Activated naive CD4-positive, alpha-beta T cell treated with anti-CD3 and anti-CD28 coated beads for 36 hours (primary cell): ENCODE data around the gene CARD14. TPM values are rescaled to one million over a fixed set of nuclear protein-coding genes. Genes with fewer than 3 reads are reported as not detected.
"Not testable (repeated sequence)": the region's sequence is repeated elsewhere in the genome, so short reads cannot be mapped to it uniquely, and the experiment has no call there.

ENCODE experiments used
- CTCF ChIA-PET: fragments of 350-600 bp; sonication (Branson Sonifier 250); formaldehyde crosslinking; loops from one replicate; lab custom pipeline; 2021; ENCODE audit warnings: antibody characterized with exemption; lab: Charles Lee
- DNase-seq: peaks from one replicate; pipeline ENCODE4 v3.0.0-alpha.2; 2020
- H3K27ac Mint-ChIP-seq: one replicate; pipeline ENCODE4 v1.8.0; 2021; ENCODE audit warnings: mild to moderate bottlenecking, mixed read lengths
- H3K27me3 Mint-ChIP-seq: one replicate; pipeline ENCODE4 v1.8.0; 2021; ENCODE audit warnings: low read depth, mixed read lengths
- H3K36me3 Mint-ChIP-seq: one replicate; pipeline ENCODE4 v1.8.0; 2021; ENCODE audit warnings: low read depth, mixed read lengths
- H3K4me1 Mint-ChIP-seq: one replicate; pipeline ENCODE4 v1.8.0; 2021; ENCODE audit warnings: low read depth, mixed read lengths
- H3K4me3 Mint-ChIP-seq: one replicate; pipeline ENCODE4 v1.8.0; 2021; ENCODE audit warnings: mild to moderate bottlenecking, moderate library complexity, mixed read lengths
- H3K9me3 Mint-ChIP-seq: one replicate; pipeline ENCODE4 v1.8.0; 2021; ENCODE audit warnings: mixed read lengths
- intact Hi-C: fragments of 100-400 bp; cut with micrococcal nuclease; formaldehyde crosslinking; loops from one replicate; pipeline ENCODE4 v1.15.1; 2023
- total RNA-seq, 2 experiments: library from RNA; stranded (reverse); gene quantifications; one replicate each; pipeline ENCODE4 v1.2.3, GENCODE V29; 2021

Gene CARD14
- total RNA-seq, 2 experiments from 2014 or later = not detected

DNA sequence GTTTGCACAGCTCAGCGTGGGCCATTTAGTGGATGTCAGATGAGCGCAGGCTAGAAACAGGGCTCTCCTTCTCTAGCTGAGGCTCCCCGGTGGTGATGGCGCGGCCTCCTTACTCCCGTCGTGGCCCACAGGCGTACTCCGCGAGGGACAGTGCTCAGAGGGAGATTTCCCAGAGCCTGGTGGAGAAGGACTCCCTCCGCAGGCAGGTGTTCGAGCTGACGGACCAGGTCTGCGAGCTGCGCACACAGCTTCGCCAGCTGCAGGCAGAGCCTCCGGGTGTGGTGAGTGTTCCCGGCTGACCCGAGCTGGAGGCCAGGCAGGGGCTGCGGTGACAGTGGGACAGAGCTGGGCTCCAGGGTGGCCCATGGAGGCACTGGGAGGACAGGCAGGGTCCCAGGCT lies 21.4 kb downstream of the CARD14 start:
- CTCF ChIA-PET = interaction anchor here (0.7 to 0.9 kb wide), 2 partner anchors 10 to 128 kb away, joined by 3 to 4 read pairs; no protein-coding TSS in a partner anchor
- intact Hi-C loops = loop anchor here (5.0 kb wide), 1 partner anchor 109 kb away; no protein-coding TSS in a partner anchor
- Mint-ChIP-seq H3K36me3 (no peaks in the 10 kb centered on the region), H3K4me1 (no peaks in the 10 kb centered on the region), H3K27me3 (no peaks in the 10 kb centered on the region), H3K9me3 (no peaks in the 10 kb centered on the region), H3K27ac (no peak overlapping the region), H3K4me3 (no peak overlapping the region)
- no peak for DNase-seq

DNA sequence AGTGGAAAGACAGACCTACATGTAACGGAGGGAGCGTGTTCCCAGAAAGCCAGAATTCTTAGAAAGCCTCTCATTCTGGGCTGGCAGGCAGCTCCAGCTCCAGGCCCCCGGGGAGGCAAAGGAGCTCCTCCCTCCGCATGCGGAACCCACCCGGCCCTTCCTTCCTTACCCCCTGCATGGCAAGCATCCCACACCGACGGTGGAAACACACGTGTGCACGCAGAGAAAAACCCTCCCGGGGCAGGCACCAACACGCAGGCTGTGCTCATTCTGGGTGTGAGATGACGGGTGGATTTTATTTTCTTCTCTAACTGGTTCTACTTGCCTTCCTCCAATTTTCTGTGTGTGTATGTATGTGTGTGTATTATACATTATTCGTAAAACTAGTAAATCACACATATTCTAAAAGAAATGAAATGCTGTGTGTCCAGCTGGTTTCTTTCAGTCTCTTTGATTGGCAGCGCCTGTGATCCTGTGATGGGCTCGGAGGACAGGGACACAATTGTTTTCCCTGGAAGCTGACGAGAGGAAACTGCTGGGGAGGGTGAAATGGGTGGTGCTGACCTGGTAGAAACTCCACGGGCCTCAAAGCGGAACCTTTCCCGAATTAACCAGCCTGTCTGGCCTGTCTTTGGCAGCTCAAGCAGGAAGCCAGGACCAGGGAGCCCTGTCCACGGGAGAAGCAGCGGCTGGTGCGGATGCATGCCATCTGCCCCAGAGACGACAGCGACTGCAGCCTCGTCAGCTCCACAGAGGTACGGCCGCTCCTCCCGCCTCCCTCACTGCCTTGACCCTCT lies 22.2 kb downstream of the CARD14 start:
- H3K4me3 Mint-ChIP-seq = no peak overlapping the region
- H3K36me3 Mint-ChIP-seq = no peaks in the 10 kb centered on the region
- no peak overlapping the region for H3K27ac Mint-ChIP-seq
- no peaks in the 10 kb centered on the region for H3K4me1 Mint-ChIP-seq
- intact Hi-C loops = loop anchor here (5.0 kb wide), 1 partner anchor 110 kb away; no protein-coding TSS in a partner anchor
- no peaks in the 10 kb centered on the region for H3K9me3 Mint-ChIP-seq
- CTCF ChIA-PET = interaction anchor here (0.7 to 0.9 kb wide), 2 partner anchors 127 to 197 kb away, joined by 3 to 4 read pairs; no protein-coding TSS in a partner anchor
- no peak for DNase-seq
- no peaks in the 10 kb centered on the region for H3K27me3 Mint-ChIP-seq

DNA sequence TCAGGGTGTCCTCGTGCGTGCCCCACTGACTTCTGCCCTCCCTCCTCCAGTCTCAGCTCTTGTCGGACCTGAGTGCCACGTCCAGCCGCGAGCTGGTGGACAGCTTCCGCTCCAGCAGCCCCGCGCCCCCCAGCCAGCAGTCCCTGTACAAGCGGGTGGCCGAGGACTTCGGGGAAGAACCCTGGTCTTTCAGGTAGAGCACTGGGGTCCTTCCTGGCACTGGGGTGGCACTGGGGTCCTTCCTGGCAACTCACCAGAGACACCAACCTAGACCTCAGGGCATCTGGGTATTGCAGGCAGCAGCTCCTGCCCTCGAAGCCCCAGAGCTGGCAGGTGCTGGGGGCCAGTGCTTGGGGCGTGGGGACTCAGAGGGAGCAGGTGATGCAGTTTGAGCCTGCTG lies 25.3 kb downstream of the CARD14 start:
- no peak for DNase-seq
- Mint-ChIP-seq H3K27ac (no peak overlapping the region), H3K27me3 (no peaks in the 10 kb centered on the region), H3K4me1 (no peaks in the 10 kb centered on the region), H3K4me3 (no peak overlapping the region), H3K9me3 (no peaks in the 10 kb centered on the region), H3K36me3 (no peaks in the 10 kb centered on the region)
- intact Hi-C loops = loop anchor here (5.0 kb wide), 1 partner anchor 167 kb away; no protein-coding TSS in a partner anchor
- CTCF ChIA-PET = interaction anchor here (0.5 to 1.5 kb wide), 15 partner anchors 9 to 190 kb away, joined by 3 to 11 read pairs (median 3); partner anchors contain the start of gene GAA

DNA sequence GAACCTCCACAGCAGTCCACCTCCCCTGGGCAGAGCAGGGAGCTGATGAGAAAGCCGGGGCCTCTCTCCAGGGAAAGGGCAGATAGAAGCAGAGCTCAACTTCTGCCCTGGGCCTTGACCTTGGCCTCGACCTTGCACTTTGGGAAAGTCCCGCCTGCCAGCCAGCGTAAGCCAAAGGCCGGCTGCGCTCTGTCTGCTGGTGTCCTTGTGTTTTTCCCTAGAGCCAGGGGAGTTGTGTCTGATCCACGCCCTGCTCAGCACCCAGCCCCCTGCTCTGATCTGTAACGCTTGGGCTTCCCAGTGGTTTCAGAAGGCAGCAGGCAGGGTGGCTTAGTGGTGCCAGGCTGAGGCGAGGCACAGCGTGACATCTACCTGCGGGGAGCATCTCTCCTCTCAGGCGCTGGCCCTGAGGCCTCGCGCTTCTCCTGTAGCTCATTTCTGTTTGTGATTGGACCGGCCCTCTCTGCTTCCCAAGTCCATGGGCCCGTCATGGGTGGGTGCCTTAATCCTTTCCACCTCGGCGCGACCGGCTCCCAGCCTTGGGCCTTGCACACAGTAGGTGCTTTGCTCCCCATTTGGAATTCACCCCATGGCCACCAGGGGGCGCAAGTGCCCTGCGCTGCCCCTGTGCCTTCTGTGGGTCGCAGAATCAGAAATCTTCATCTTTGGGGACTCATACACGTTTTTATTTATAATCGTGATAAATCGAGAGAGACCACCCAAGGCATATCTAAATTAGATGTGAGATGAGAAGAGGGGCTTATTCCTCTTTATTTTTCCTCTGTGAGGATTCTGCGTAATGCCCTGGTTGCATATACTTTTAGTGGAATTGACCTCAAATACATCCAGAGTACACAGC lies 26.1 kb downstream of the CARD14 start:
- intact Hi-C loops = loop anchor here (1.0 to 5.0 kb wide), 3 partner anchors 57 to 219 kb away; partner anchors contain the start of gene ENDOV
- Mint-ChIP-seq H3K27me3 (no peaks in the 10 kb centered on the region), H3K4me3 (no peak overlapping the region), H3K4me1 (no peaks in the 10 kb centered on the region), H3K9me3 (no peaks in the 10 kb centered on the region), H3K27ac (no peak overlapping the region), H3K36me3 (no peaks in the 10 kb centered on the region)
- DNase-seq = peak; percentile 57
- CTCF ChIA-PET = interaction anchor here (0.5 to 1.5 kb wide), 26 partner anchors 10 to 189 kb away, joined by 3 to 18 read pairs (median 3); partner anchors contain the start of gene GAA

DNA sequence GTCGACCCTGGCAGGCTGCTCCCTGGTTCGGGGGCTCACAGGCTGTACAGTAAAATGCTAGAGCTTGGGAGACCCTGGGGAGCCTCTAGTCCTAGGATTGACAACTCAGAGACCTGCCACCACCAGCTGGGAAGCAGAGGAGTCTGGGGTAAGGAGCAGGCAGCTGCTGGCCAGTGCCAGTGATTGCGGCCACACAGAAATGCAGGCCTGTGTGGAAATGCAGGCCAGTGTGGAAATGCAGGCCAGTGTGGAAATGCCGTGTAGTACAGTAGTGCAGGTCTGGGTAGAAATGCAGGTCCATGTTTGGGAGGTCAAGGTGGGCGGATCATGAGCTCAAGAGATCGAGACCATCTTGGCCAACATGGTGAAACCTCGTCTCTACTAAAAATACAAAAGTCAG lies 26.8 kb downstream of the CARD14 start:
- Mint-ChIP-seq H3K4me3 (no peak overlapping the region), H3K36me3 (no peaks in the 10 kb centered on the region), H3K9me3 (no peaks in the 10 kb centered on the region), H3K27me3 (no peaks in the 10 kb centered on the region), H3K4me1 (no peaks in the 10 kb centered on the region), H3K27ac (no peak overlapping the region)
- CTCF ChIA-PET = interaction anchor here (0.9 to 1.5 kb wide), 12 partner anchors 8 to 166 kb away, joined by 3 to 18 read pairs (median 3); partner anchors contain the start of gene GAA
- intact Hi-C loops = loop anchor here (1.0 to 5.0 kb wide), 3 partner anchors 57 to 218 kb away; partner anchors contain the start of gene ENDOV
- DNase-seq = no peak

DNA sequence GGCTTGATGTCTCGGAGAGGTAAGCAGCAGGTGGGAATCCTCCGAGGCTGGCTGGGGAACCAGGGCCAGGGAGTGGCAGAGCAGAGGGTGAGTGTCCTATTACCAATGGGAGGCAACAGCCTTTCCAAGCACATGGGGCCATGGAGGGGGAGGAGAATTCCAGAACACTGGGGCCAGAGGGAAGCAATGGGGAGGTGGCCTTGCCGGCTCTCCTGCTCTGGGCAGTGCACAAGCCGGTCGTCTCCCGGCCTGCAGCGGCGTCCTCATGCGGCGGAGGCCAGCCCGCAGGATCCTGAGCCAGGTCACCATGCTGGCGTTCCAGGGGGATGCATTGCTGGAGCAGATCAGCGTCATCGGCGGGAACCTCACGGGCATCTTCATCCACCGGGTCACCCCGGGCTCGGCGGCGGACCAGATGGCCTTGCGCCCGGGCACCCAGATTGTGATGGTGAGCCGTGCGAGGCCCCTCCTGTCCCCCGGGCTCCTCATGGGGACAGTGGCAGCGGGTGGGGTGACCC lies 28.4 kb downstream of the CARD14 start:
- CTCF ChIA-PET = no interaction called here
- Mint-ChIP-seq H3K36me3 (no peaks in the 10 kb centered on the region), H3K27ac (no peak overlapping the region), H3K27me3 (no peaks in the 10 kb centered on the region), H3K4me3 (no peak overlapping the region), H3K4me1 (no peaks in the 10 kb centered on the region), H3K9me3 (no peaks in the 10 kb centered on the region)
- intact Hi-C loops = loop anchor here (5.0 kb wide), 1 partner anchor 164 kb away; no protein-coding TSS in a partner anchor
- DNase-seq = no peak

DNA sequence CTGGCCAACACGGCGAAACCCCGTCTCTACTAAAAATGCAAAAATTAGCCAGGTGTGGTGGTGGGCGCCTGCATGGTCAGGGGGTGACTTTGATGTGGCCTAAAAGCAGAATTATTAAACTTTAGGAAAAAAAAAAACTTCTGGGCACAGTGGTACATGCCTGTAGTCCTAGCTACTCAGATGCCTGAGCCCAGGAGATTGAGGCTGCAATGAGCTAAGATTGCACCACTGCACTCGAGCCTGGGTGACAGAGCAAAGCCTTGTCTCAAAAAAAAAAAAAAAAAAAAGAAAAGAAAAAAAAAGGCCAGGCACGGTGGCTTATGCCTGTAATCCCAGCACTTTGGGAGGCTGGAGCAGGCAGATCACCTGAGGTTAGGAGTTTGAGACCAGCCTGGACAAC lies 29.5 kb downstream of the CARD14 start:
- CTCF ChIA-PET = interaction anchor here (0.6 kb wide), 1 partner anchor 53 kb away, joined by 3 read pairs; no protein-coding TSS in a partner anchor
- not testable (repeated sequence) for H3K27me3 Mint-ChIP-seq, H3K9me3 Mint-ChIP-seq, DNase-seq, H3K27ac Mint-ChIP-seq, H3K36me3 Mint-ChIP-seq, H3K4me3 Mint-ChIP-seq, H3K4me1 Mint-ChIP-seq
- intact Hi-C loops = loop anchor here (5.0 kb wide), 1 partner anchor 163 kb away; no protein-coding TSS in a partner anchor

DNA sequence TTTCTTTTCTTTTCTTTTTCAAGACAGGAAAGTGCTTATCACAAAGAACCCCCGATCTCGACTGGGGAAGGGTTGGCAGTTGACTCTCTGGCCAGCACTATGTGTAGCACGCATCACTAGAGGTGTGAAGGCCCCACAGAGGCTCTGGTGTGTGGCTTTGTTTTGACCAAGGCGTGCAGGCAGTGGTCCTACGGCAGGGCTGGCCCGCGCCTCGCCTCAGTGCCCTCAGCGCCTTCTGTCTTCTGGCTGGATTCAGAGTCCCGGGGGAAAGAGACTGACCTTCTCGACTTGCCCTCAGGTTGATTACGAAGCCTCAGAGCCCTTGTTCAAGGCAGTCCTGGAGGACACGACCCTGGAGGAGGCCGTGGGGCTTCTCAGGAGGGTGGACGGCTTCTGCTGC lies 31.6 kb downstream of the CARD14 start:
- CTCF ChIA-PET = no interaction called here
- no peaks in the 10 kb centered on the region for H3K36me3 Mint-ChIP-seq
- no peak for DNase-seq
- intact Hi-C loops = no loop called here
- no peaks in the 10 kb centered on the region for H3K27me3 Mint-ChIP-seq
- H3K27ac Mint-ChIP-seq = no peak overlapping the region
- H3K4me1 Mint-ChIP-seq = no peaks in the 10 kb centered on the region
- H3K4me3 Mint-ChIP-seq = no peak overlapping the region
- no peaks in the 10 kb centered on the region for H3K9me3 Mint-ChIP-seq

DNA sequence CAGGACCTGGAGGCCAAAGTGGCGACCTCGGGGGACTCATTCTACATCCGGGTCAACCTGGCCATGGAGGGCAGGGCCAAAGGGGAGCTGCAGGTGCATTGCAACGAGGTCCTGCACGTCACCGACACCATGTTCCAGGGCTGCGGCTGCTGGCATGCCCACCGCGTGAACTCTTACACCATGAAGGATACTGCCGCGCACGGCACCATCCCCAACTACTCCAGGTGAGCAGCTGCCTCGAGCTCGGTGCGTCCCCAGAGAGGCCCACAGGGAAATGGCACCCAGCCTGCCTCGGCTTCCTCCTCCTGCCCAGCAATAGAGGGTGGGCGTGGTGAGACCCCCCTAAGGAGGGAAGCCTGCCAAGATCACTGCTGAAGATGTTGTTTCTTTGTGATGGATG lies 32.4 kb downstream of the CARD14 start:
- Mint-ChIP-seq H3K9me3 (no peaks in the 10 kb centered on the region), H3K27ac (no peak overlapping the region)
- intact Hi-C loops = no loop called here

DNA sequence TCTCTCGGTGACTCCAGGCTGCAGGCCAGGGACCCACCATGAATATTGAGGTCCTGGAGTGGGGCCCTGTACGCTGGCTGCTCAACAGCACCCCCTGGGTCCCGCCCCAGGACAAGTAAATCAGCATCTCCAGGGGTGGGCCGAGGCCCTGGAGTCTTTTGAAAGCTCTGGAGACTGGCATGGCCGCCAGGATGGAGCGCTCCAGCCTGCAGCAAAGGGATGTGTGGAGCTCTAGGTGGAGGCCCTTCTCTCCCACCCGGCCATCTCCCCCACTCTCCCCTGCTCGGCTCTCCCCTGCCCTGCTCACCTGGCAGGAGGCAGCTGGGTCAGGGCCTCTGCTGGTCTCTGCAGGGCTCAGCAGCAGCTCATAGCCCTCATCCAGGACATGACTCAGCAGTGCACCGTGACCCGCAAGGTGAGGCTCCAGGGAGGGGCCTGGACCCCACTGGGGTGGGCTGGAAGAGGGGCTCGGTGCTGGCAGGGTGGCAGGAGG lies 33.7 kb downstream of the CARD14 start:
- no peak overlapping the region for H3K4me3 Mint-ChIP-seq
- CTCF ChIA-PET = interaction anchor here (0.6 to 0.7 kb wide), 2 partner anchors 14 to 63 kb away, joined by 3 to 4 read pairs; no protein-coding TSS in a partner anchor
- no peaks in the 10 kb centered on the region for H3K36me3 Mint-ChIP-seq
- H3K27me3 Mint-ChIP-seq = no peaks in the 10 kb centered on the region
- intact Hi-C loops = no loop called here
- no peaks in the 10 kb centered on the region for H3K9me3 Mint-ChIP-seq
- no peak overlapping the region for H3K27ac Mint-ChIP-seq
- H3K4me1 Mint-ChIP-seq = no peaks in the 10 kb centered on the region
- no peak for DNase-seq

More for the DNA sequence above, 32.4 kb downstream of the CARD14 start:
- H3K27me3 Mint-ChIP-seq = no peaks in the 10 kb centered on the region
- no peaks in the 10 kb centered on the region for H3K36me3 Mint-ChIP-seq
- H3K4me3 Mint-ChIP-seq = no peak overlapping the region
- DNase-seq = no peak
- no peaks in the 10 kb centered on the region for H3K4me1 Mint-ChIP-seq
- CTCF ChIA-PET = interaction anchor here (1.1 kb wide), 1 partner anchor 120 kb away, joined by 3 read pairs; no protein-coding TSS in a partner anchor

DNA sequence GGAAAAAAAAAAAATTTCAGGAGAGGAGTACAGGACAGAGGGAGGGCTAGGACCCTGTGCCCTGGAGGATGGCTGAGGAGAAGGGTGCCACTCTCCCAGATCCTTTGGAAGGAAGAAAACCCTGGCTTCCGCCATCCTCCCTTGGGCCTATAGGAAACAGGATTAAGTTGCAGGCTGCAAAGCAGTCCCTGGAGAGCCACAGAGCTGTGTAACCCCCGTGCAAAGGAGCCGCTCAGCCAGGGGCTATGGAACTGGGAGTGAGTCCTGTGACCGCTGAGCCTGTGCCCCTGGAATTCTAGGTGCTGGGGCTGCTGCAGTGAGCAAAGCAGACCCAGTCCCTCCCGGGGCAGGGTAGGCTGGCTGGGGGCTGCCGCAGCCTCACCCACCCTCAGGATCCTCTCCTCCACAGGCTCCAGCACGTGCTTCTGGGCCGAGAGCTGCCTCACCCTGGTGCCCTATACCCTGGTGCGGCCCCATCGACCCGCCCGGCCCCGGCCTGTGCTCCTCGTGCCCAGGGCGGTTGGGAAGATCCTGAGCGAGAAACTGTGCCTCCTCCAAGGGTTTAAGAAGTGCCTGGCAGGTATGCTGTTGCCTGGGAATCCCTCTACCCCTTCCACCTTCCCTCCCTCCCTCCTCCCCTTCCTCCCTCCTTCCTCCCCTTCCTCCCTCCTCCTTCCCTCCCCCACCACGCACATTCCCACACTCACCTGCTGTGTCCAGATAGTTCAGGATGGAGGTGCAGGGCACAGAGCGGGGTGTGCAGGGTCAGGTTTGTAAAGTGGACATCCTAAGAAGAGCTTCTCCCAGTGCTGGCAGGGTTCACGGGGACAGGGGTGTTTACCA lies 35.0 kb downstream of the CARD14 start:
- H3K4me3 Mint-ChIP-seq = no peak overlapping the region
- no peaks in the 10 kb centered on the region for H3K4me1 Mint-ChIP-seq
- intact Hi-C loops = no loop called here
- H3K36me3 Mint-ChIP-seq = no peaks in the 10 kb centered on the region
- H3K27ac Mint-ChIP-seq = no peak overlapping the region
- CTCF ChIA-PET = no interaction called here
- no peaks in the 10 kb centered on the region for H3K9me3 Mint-ChIP-seq
- DNase-seq = no peak
- no peaks in the 10 kb centered on the region for H3K27me3 Mint-ChIP-seq
